ENCODE results near the gene CCDC27.

CCDC27 gene

GRCh38 chr1:3814771-3815561, 62.7 kb downstream of the CCDC27 start:
- FAIRE-seq (no peak), DNase-seq (ENCODE audit: insufficient read length, low spot score) (no peak)
- TF ChIP-seq SPI1 (IDR thresholded peaks at IDR 0.05; ENCODE audit: low read depth, low read length), result no peak

GRCh38 chr1:3816331-3817137, 64.3 kb downstream of the CCDC27 start:
- DNase-seq (ENCODE audit: insufficient read length, low spot score) (no peak), FAIRE-seq (no peak)
- no peak for TF ChIP-seq POLR2A (IDR thresholded peaks at IDR 0.05; ENCODE audit: low read depth, low read length)
- TF ChIP-seq POU2F2 (IDR thresholded peaks at IDR 0.05; ENCODE audit: low read depth, low read length), result no peak
- TF ChIP-seq SPI1 (IDR thresholded peaks at IDR 0.05; ENCODE audit: low read depth, low read length), result no peak
- TF ChIP-seq POLR2AphosphoS5 (IDR thresholded peaks at IDR 0.05; ENCODE audit: low read depth, low read length), result no peak
- no peak for TF ChIP-seq TAF1 (IDR thresholded peaks at IDR 0.05; ENCODE audit: low read depth, low read length)
- TF ChIP-seq PAX5 (IDR thresholded peaks at IDR 0.05; ENCODE audit: insufficient read depth, low read length, severe bottlenecking), result no peak

GRCh38 chr1:3817138-3817740, 65.0 kb downstream of the CCDC27 start:
- FAIRE-seq (no peak), DNase-seq (ENCODE audit: insufficient read length, low spot score) (no peak)
- TF ChIP-seq POU2F2 (IDR thresholded peaks at IDR 0.05; ENCODE audit: low read depth, low read length), result no peak
- no peak for TF ChIP-seq TAF1 (IDR thresholded peaks at IDR 0.05; ENCODE audit: low read depth, low read length)
- no peak for TF ChIP-seq SPI1 (IDR thresholded peaks at IDR 0.05; ENCODE audit: low read depth, low read length)
- no peak for TF ChIP-seq POLR2A (IDR thresholded peaks at IDR 0.05; ENCODE audit: low read depth, low read length)
- no peak for TF ChIP-seq PAX5 (IDR thresholded peaks at IDR 0.05; ENCODE audit: insufficient read depth, low read length, severe bottlenecking)
- no peak for TF ChIP-seq POLR2AphosphoS5 (IDR thresholded peaks at IDR 0.05; ENCODE audit: low read depth, low read length)

GRCh38 chr1:3817821-3818597, 65.8 kb downstream of the CCDC27 start:
- no peak for TF ChIP-seq TAF1 (IDR thresholded peaks at IDR 0.05; ENCODE audit: low read depth, low read length)
- no peak for TF ChIP-seq POLR2AphosphoS5 (IDR thresholded peaks at IDR 0.05; ENCODE audit: low read depth, low read length)
- no peak for TF ChIP-seq PAX5 (IDR thresholded peaks at IDR 0.05; ENCODE audit: insufficient read depth, low read length, severe bottlenecking)
- no peak for TF ChIP-seq SPI1 (IDR thresholded peaks at IDR 0.05; ENCODE audit: low read depth, low read length)
- TF ChIP-seq POU2F2 (IDR thresholded peaks at IDR 0.05; ENCODE audit: low read depth, low read length), result no peak
- no peak for TF ChIP-seq POLR2A (IDR thresholded peaks at IDR 0.05; ENCODE audit: low read depth, low read length)
- FAIRE-seq (no peak), DNase-seq (ENCODE audit: insufficient read length, low spot score) (no peak)

GRCh38 chr1:3819771-3820200, 67.5 kb downstream of the CCDC27 start:
- no peak for TF ChIP-seq POU2F2 (IDR thresholded peaks at IDR 0.05; ENCODE audit: low read depth, low read length)
- no peak for TF ChIP-seq SPI1 (IDR thresholded peaks at IDR 0.05; ENCODE audit: low read depth, low read length)
- no peak for TF ChIP-seq PAX5 (IDR thresholded peaks at IDR 0.05; ENCODE audit: insufficient read depth, low read length, severe bottlenecking)
- TF ChIP-seq TAF1 (IDR thresholded peaks at IDR 0.05; ENCODE audit: low read depth, low read length), result no peak
- no peak for TF ChIP-seq POLR2A (IDR thresholded peaks at IDR 0.05; ENCODE audit: low read depth, low read length)
- TF ChIP-seq POLR2AphosphoS5 (IDR thresholded peaks at IDR 0.05; ENCODE audit: low read depth, low read length), result no peak
- DNase-seq (ENCODE audit: insufficient read length, low spot score), result no peak
- no peak for FAIRE-seq

- TF ChIP-seq POLR2AphosphoS5 (IDR thresholded peaks at IDR 0.05; ENCODE audit: low read depth, low read length) (no peak), POLR2A (IDR thresholded peaks at IDR 0.05; ENCODE audit: low read depth, low read length) (no peak), TAF1 (IDR thresholded peaks at IDR 0.05; ENCODE audit: low read depth, low read length) (no peak), PAX5 (IDR thresholded peaks at IDR 0.05; ENCODE audit: insufficient read depth, low read length, severe bottlenecking) (no peak), SPI1 (IDR thresholded peaks at IDR 0.05; ENCODE audit: low read depth, low read length) (no peak), POU2F2 (IDR thresholded peaks at IDR 0.05; ENCODE audit: low read depth, low read length) (no peak)
- no peak for DNase-seq (ENCODE audit: insufficient read length, low spot score)
- no peak for FAIRE-seq
Measured at GRCh38 chr1:3820316-3820715, 68.1 kb downstream of the CCDC27 start.

GRCh38 chr1:3821004-3821403, 68.8 kb downstream of the CCDC27 start:
- no peak for DNase-seq (ENCODE audit: insufficient read length, low spot score)
- TF ChIP-seq TAF1 (IDR thresholded peaks at IDR 0.05; ENCODE audit: low read depth, low read length), result no peak
- no peak for TF ChIP-seq POLR2AphosphoS5 (IDR thresholded peaks at IDR 0.05; ENCODE audit: low read depth, low read length)
- no peak for TF ChIP-seq SPI1 (IDR thresholded peaks at IDR 0.05; ENCODE audit: low read depth, low read length)
- no peak for TF ChIP-seq POU2F2 (IDR thresholded peaks at IDR 0.05; ENCODE audit: low read depth, low read length)
- TF ChIP-seq POLR2A (IDR thresholded peaks at IDR 0.05; ENCODE audit: low read depth, low read length), result no peak
- FAIRE-seq, result no peak

Data from GM12891 (cell line).